A172 (cell line): Measurements from ENCODE around the gene NDUFS7. TPM values are rescaled to one million over a fixed set of nuclear protein-coding genes. Genes with fewer than 3 reads are reported as not detected.
A peak's percentile ranks its signal among the peaks of the same experiment; 100 is the strongest.

ENCODE experiments used
- DNase-seq: peaks from one replicate; pipeline ENCODE4 v3.0.0-alpha.2; 2015; ENCODE audit warnings: low spot score
- total RNA-seq: library from RNA; depleted of rRNA; stranded (reverse); fragments of >200 nt; shearing (Covaris generic); gene quantifications from 2 replicates; pipeline ENCODE4 v1.2.3, GENCODE V29; 2014; rRNA removed

The NDUFS7 gene
- total RNA-seq, result 169 and 186 TPM in 2 replicates

- peak; percentile 92 for DNase-seq
These were observed at the start of gene NDUFS7 for GRCh38 chr19:1383312-1384084. Gene NDUFS7, plus strand, starts transcription at chr19:1383907. Its CDS starts 20 bp downstream, at chr19:1383927.

GRCh38 chr19:1336079-1336684 lies 47.5 kb upstream of the NDUFS7 start:
- DNase-seq, result no peak

DNA sequence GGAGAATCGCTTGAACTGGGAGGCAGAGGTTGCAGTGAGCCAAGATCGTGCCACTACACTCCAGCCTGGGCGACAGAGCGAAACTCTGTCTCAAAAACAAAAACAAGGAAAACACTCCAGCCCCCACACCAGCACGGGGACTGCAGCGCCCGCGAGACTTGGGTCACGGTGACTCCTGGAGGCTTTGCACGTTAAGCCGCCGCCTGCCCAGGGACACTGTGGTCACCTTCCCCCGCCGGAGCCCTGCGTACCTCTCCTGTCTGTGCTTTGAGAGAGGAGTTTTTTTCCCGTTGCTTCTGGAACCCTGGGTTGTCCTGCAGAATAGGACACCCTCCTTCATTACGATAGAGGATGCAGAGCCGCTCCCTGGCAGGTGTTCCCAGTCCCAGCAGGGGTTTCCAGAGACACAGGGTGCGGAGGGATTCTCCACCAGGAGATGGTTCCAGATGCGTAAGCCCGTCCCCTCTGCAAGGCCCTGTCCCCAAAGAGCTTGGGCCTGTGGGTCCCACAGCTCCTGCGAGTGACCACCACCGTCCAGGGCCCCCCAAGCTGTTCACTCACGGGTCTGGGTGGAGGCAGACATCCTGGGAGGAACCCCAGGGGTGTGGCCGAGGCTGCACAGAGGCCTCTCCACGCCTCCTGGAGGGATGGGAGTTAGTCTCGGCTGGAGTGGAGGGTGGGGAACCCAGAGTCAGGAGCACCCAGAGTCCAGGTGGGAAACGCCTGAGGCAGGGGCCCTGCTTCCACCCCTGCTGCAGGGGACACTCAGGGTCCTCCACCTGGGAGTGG lies 42.8 kb upstream of the NDUFS7 start:
- DNase-seq, result no peak

- no peak for DNase-seq
These were observed 40.7 kb upstream of the NDUFS7 start for GRCh38 chr19:1343041-1343440.

GRCh38 chr19:1349211-1349610 lies 34.5 kb upstream of the NDUFS7 start:
- no peak for DNase-seq

DNA sequence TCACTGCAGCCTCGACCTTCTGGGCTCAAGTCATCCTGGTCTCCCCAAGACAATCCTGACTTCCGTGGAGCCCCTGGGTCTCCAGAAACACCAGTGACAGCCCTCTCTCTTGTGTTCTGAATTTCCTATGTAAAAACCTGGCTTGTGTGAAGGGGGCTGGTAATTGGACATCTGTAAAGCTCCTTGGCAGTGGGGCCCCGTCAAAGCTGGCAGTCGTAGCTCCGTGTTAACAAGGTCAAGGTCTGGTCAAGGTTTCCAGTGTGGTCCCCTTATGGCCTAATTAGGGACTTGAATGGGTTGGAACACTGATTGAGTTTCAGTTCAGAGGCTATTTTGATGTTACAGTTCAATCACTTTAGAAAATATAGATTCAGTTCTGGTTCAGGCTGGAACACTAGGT lies 32.8 kb upstream of the NDUFS7 start:
- DNase-seq, result no peak

DNA sequence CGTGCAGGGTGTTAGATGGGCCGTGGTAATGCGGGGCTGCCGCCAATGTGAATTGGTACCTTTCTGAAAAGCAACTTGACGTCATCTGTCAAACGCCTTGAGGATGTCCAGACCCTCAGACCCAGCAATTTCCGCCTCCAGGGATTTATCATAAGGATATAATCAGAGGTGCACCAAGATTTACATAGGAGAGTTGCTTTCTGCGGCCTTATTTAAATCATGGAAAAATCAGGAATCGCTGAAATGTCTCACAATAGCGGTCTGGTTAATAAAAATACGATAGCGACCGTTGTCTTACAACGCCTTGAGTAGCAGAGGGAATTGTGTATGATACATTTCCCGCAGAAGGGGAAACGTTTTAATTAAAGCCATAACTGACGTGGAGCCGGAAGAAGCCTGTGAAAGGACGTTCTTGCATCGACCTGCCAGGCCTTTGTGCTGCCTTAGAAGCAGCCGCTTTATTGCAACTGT lies 32.3 kb upstream of the NDUFS7 start:
- DNase-seq, result no peak

DNA sequence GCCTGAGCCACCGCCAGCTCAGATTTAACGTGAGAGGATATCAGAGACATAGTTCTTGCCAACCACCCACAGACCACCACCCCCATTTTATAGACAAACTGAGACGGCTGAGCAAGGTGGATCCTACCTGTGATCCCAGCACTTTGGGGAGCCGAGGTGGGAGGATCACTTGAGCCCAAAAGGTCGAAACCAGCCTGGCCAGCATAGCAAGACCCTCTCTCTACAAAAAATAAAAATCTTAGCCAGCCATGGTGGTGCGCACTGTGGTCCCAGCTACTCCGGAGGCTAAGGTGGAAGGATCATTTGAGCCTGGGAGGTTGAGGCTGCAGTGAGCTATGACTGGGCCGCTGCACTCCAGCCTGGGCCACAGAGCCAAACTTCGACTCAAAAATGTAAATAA lies 30.6 kb upstream of the NDUFS7 start:
- DNase-seq, result no peak

GRCh38 chr19:1354970-1355567 lies 28.6 kb upstream of the NDUFS7 start:
- peak; percentile 17 for DNase-seq

GRCh38 chr19:1355568-1356507 lies 27.9 kb upstream of the NDUFS7 start:
- DNase-seq, result peak; percentile 18

GRCh38 chr19:1356508-1356865 lies 27.2 kb upstream of the NDUFS7 start:
- DNase-seq, result peak; percentile 25

DNA sequence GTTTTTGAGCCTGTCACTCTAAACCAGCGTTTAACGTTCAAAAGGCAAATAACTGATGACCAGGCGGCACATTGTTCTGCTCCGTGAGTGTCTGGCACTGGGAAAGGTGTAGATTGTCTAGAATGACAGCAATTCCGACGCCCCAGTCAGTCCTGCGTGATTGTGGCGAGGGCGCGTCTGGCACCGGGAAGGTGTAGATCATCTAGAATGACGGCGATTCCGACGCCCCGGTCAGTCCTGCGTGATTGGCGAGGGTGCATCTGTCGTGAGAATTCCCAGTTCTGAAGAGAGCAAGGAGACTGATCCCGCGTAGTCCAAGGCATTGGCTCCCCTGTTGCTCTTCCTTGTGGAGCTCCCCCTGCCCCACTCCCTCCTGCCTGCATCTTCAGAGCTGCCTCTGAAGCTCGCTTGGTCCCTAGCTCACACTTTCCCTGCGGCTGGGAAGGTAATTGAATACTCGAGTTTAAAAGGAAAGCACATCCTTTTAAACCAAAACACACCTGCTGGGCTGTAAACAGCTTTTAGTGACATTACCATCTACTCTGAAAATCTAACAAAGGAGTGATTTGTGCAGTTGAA lies 26.1 kb upstream of the NDUFS7 start:
- no peak for DNase-seq

DNA sequence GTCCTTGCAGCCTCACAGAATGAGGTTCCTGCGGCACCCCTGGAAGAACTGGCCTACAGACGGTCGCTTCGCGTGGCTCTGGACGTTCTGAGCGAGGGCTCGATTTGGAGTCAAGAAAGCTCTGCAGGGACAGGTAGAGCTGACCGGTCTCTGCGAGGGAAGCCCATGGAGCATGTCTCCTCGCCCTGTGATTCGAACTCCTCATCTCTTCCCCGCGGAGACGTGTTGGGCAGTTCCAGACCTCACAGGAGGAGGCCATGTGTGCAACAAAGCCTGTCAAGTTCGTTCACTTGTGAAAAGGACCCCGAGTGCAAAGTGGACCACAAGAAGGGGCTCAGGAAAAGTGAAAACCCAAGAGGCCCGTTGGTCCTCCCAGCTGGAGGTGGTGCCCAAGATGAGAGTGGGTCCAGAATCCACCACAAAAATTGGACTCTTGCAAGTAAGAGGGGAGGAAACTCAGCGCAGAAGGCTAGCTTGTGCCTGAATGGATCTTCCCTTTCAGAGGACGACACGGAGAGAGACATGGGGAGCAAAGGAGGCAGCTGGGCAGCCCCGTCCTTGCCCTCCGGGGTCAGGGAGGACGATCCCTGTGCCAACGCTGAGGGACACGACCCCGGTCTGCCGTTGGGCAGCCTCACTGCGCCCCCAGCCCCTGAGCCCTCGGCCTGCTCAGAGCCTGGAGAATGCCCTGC lies 23.4 kb upstream of the NDUFS7 start:
- no peak for DNase-seq

DNA sequence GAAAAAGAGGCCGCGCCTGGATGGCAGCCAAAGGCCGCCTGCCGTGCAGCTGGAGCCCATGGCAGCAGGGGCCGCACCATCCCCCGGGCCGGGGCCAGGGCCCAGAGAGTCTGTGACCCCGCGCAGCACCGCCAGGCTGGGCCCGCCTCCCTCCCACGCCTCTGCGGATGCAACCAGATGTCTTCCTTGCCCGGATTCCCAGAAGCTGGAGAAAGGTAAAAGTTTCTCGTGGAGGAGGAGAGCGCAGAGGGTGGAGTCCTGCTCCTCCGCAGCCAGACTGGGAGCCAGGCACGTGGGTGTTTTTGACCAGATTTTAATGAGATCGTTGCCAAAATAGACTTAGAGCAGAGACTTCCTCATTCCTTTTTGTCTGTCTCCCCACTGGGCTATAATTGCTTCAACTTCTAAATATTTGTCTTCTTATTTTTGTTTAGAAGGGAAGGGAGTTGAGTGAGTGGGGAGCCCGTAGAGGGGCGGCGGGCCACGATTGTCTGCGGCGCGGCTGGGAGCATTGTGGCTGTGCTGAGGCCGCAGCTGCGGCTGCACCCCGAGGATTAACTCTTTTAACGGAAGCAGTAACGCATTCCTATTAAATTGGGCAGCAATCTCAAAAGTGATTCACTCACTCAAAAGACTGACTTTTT lies 22.8 kb upstream of the NDUFS7 start:
- peak; percentile 68 for DNase-seq

DNA sequence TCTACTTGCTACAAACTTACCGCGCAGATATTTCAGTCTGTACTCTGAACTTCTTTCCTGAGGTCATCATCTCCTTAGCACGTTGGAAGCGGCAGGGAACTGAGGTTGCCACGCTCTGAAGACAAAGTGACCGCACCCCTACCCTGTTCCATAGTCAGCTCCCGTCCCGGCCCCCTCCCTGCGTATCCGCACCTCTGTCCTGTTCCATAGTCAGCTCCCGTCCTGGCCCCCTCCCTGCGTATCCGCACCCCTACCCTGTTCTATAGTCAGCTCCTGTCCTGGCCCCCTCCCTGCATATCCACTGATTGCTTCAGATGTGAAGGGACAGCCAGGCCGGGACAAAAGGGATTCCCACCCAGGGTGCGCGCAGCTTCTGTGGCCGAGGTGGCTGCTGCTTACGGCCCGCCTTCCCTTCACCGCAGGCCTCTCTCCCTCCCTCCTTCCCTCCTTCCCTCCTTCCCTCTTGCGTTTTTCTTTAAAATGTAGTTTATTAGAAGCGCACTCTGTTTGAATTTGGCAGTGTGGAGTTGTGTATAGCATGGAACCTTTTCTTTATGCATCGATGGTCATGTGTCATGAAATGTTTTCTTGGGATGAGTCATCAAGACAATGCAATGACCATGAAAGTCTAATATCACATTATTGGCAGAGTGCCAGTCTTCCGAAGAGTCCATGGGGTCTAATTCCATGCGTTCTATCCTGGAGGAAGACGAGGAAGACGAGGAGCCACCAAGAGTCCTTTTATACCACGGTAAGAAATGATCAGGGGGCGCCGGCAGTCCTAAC lies 21.9 kb upstream of the NDUFS7 start:
- peak; percentile 65 for DNase-seq

GRCh38 chr19:1362387-1363257 lies 21.1 kb upstream of the NDUFS7 start:
- no peak for DNase-seq

DNA sequence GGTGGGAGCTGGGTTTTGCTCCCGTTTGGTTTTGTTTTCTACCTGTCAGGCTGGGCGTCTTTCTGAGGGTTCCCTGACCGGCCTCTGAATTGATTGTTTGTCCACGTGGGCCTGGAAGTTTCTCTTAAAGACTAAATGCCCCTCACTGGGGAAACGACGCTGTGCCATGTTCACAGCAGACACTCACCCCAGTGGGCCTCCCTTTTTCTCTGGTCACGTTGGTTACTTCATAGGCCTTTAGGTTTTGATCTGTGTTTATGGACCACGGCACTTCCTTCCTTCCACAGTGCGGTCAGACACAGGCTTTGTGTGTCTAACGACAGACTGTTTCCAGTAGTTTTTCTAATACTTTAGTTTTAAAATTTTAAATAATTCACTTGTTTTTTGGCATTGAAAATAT lies 20.1 kb upstream of the NDUFS7 start:
- DNase-seq, result no peak
